LNCAP (cell line): ENCODE results near the gene DTNA.

ENCODE experiments used
- TF ChIP-seq, protein P1 (sequence below): fragments of 450-650 bp; IDR thresholded peaks from 2 replicates; pipeline ENCODE4 v1.5.1; 2017; ENCODE audit warnings: mild to moderate bottlenecking

DTNA gene

DNA sequence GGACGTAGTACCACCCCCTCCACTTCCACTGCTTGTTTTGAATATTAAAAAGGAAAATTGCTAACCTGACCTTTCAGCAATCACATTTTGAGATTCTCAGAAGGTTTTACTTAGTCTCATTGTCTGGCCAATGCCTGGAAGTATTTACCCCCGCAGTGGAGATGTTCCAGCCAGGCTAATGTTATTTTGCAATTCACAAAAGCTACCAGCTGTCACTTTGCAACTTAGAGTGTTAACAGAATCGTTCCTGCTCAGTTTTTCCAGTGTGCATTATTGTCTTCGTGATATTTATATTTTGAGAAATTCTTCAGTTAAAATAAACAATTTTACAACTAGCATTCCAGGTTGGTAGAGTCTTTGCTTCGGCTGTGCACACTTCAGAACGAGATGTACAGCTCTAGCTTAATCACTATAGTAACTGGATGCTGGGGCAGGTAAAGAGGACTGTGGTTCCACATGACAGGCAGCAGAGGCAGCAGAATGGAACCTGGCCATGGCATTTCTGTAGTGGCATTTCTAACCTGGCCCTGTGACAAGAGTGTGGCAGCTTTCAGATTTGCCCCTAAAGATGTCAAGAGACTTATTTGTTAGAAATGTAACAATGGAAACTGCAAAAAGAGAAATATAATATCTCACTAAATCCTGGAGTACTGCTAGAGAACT lies 85.1 kb downstream of the DTNA start:
- TF ChIP-seq, protein P1, sequence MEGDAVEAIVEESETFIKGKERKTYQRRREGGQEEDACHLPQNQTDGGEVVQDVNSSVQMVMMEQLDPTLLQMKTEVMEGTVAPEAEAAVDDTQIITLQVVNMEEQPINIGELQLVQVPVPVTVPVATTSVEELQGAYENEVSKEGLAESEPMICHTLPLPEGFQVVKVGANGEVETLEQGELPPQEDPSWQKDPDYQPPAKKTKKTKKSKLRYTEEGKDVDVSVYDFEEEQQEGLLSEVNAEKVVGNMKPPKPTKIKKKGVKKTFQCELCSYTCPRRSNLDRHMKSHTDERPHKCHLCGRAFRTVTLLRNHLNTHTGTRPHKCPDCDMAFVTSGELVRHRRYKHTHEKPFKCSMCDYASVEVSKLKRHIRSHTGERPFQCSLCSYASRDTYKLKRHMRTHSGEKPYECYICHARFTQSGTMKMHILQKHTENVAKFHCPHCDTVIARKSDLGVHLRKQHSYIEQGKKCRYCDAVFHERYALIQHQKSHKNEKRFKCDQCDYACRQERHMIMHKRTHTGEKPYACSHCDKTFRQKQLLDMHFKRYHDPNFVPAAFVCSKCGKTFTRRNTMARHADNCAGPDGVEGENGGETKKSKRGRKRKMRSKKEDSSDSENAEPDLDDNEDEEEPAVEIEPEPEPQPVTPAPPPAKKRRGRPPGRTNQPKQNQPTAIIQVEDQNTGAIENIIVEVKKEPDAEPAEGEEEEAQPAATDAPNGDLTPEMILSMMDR: no peak

DNA sequence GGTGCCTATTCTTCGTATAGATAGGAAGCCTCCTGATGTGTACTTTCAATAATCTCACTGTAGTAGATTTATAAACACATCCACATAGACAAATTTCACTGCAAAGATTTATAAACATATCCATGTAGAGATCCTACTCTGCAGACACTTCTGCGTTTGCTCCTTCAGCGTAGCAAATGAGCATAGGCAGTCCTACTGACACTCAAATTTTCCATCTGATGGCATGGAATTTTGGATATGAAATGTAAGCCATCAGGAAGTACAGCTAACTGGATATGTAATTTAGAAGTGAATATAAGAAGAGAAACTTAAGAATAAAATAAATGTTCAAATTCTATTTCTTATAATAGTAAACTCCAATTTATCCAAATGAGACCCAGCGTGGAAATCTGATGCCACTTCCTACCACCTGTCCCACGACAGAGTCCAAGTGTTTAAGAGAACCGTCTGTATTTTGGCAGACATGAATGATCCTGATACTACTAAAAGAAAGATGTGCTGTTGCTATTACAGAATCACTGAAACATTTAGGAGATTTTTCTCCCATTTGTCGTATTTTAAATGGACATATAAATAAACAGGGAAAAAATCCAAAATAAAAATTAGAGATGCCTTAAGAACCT lies 86.0 kb downstream of the DTNA start:
- TF ChIP-seq, protein P1: no peak

GRCh38 chr18:34799291-34799690 lies 89.2 kb downstream of the DTNA start:
- TF ChIP-seq, protein P1: no peak

- TF ChIP-seq, protein P1: no peak
Measured at GRCh38 chr18:34800381-34800780, 90.3 kb downstream of the DTNA start.

DNA sequence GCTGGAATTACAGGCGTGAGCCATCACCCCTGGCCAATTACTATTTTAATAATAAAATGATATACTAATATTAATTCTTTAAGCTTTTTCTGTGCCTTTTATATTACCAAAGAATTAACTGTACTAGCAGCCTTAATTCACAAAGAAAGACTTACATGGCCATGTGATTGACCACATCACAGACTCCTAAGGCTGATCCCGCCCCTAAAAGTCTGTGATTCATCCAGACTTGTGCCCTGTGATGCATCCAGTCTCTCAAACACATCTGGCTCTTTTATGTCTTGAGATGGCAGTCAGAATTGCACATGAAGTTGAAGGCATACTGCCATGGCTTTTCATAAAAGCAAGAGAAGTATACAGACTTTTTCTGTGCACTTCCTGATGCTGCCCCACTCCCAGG lies 91.7 kb downstream of the DTNA start:
- TF ChIP-seq, protein P1: no peak

DNA sequence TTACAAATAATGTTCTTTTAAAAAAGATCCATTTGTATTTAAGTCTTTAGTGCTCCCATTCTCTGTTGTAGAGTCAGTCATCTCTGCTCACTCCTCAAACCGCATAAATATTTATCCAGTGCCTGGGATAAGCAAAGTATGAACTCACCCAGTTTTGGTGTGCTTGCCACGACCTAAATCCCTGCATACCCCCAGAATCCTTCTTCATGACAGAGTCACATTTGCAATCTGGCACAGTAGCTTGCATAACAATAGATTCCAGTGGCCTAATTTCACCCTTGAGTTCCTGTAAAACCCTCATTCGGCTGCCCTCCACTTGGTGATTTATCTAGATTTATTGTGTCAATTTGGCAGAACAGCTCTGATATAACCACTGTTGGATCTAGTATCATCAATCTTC lies 92.9 kb downstream of the DTNA start:
- TF ChIP-seq, protein P1: no peak

GRCh38 chr18:34803877-34804400 lies 93.8 kb downstream of the DTNA start:
- TF ChIP-seq, protein P1: no peak
